Lower leg skin (tissue), 3 donors: ENCODE measurements around the gene C2CD3.

ENCODE experiments used
- POLR2A ChIP-seq, 2 donors: fragments of 450-650 bp; IDR thresholded peaks; one replicate each; pipeline ENCODE4 v1.6.1; 2016 to 2017; ENCODE audit warnings: antibody characterized with exemption in 2 of 2, mild to moderate bottlenecking in 1 of 2, moderate library complexity in 1 of 2
- TF ChIP-seq, protein P1 (sequence below), 3 donors: fragments of 450-650 bp; IDR thresholded peaks; one replicate each; pipeline ENCODE4 v1.5.1; 2016; ENCODE audit warnings: antibody characterized with exemption in 3 of 3, mild to moderate bottlenecking in 3 of 3, moderate library complexity in 2 of 3

DNA sequence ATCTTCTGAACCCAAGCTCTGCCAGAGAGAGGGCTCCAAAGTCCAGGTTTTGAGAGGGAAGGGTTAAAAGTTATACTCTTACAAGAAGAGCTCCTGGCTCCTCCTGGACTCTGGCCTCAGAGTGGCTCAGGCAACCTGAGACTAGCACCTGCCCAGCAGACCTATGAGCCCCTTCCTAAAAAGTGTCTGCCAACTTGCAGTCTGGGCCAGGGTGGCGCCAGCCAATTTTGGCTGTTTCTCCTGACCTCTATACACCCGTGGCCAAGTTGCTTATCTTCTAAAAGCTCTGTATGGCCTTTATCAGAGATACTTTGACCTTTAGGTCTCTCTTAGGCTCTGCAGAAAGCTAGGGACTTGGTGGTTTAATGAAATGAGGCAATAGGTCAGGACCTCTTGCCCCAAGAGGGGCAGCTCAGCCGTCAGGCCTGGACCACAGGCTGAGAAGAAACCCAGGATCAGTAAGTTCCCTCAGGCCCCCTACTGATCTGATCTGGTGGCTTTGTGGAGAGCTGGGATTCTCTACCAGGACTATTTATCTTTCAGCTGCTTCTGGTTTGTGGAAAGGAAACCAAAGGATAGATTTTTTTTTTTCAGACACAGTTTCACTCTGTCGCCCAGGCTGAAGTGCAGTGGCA is 151.6 kb downstream of the C2CD3 start:
- TF ChIP-seq, protein P1, sequence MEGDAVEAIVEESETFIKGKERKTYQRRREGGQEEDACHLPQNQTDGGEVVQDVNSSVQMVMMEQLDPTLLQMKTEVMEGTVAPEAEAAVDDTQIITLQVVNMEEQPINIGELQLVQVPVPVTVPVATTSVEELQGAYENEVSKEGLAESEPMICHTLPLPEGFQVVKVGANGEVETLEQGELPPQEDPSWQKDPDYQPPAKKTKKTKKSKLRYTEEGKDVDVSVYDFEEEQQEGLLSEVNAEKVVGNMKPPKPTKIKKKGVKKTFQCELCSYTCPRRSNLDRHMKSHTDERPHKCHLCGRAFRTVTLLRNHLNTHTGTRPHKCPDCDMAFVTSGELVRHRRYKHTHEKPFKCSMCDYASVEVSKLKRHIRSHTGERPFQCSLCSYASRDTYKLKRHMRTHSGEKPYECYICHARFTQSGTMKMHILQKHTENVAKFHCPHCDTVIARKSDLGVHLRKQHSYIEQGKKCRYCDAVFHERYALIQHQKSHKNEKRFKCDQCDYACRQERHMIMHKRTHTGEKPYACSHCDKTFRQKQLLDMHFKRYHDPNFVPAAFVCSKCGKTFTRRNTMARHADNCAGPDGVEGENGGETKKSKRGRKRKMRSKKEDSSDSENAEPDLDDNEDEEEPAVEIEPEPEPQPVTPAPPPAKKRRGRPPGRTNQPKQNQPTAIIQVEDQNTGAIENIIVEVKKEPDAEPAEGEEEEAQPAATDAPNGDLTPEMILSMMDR (IDR thresholded peaks at IDR 0.05), result no peak
- TF ChIP-seq POLR2A (IDR thresholded peaks at IDR 0.05), result no peak
